Measurements from ENCODE around the gene RAB11FIP4.
A peak's percentile ranks its signal among the peaks of the same experiment; 100 is the strongest.

RAB11FIP4 gene

GRCh38 chr17:31388770-31389656 is 2.5 kb upstream of the RAB11FIP4 start:
- FAIRE-seq (no peak), DNase-seq (ENCODE audit: insufficient read length) (peak; percentile 70)
- TF ChIP-seq TAF1 (IDR thresholded peaks at IDR 0.05; ENCODE audit: borderline replicate concordance, low read depth, low read length) (no peak), POLR2A (IDR thresholded peaks at IDR 0.05; ENCODE audit: low read depth, low read length) (no peak), POLR2AphosphoS5 (IDR thresholded peaks at IDR 0.05; ENCODE audit: low read depth, low read length) (no peak)

- TF ChIP-seq POLR2A (IDR thresholded peaks at IDR 0.05; ENCODE audit: low read depth, low read length) (no peak), TAF1 (IDR thresholded peaks at IDR 0.05; ENCODE audit: borderline replicate concordance, low read depth, low read length) (no peak), POLR2AphosphoS5 (IDR thresholded peaks at IDR 0.05; ENCODE audit: low read depth, low read length) (no peak)
- no peak for FAIRE-seq
- DNase-seq (ENCODE audit: insufficient read length) = no peak
These were observed 1.7 kb upstream of the RAB11FIP4 start for GRCh38 chr17:31389657-31390381.

GRCh38 chr17:31390426-31390747 is 1.1 kb upstream of the RAB11FIP4 start:
- DNase-seq (ENCODE audit: insufficient read length) = no peak
- TF ChIP-seq POLR2AphosphoS5 (IDR thresholded peaks at IDR 0.05; ENCODE audit: low read depth, low read length) (no peak), TAF1 (IDR thresholded peaks at IDR 0.05; ENCODE audit: borderline replicate concordance, low read depth, low read length) (no peak), POLR2A (IDR thresholded peaks at IDR 0.05; ENCODE audit: low read depth, low read length) (no peak)
- no peak for FAIRE-seq

- FAIRE-seq (no peak), DNase-seq (ENCODE audit: insufficient read length) (no peak)
- TF ChIP-seq POLR2A (IDR thresholded peaks at IDR 0.05; ENCODE audit: low read depth, low read length) = no peak
- TF ChIP-seq POLR2AphosphoS5 (IDR thresholded peaks at IDR 0.05; ENCODE audit: low read depth, low read length) = no peak
- TF ChIP-seq TAF1 (IDR thresholded peaks at IDR 0.05; ENCODE audit: borderline replicate concordance, low read depth, low read length) = no peak
These were observed 553 bp upstream of the RAB11FIP4 start for GRCh38 chr17:31390748-31391495.

GRCh38 chr17:31392002-31392855 is 754 bp downstream of the RAB11FIP4 start:
- DNase-seq (ENCODE audit: insufficient read length) (no peak), FAIRE-seq (no peak)
- no peak for TF ChIP-seq POLR2A (IDR thresholded peaks at IDR 0.05; ENCODE audit: low read depth, low read length)
- no peak for TF ChIP-seq TAF1 (IDR thresholded peaks at IDR 0.05; ENCODE audit: borderline replicate concordance, low read depth, low read length)
- no peak for TF ChIP-seq POLR2AphosphoS5 (IDR thresholded peaks at IDR 0.05; ENCODE audit: low read depth, low read length)

- FAIRE-seq (no peak), DNase-seq (ENCODE audit: insufficient read length) (no peak)
- TF ChIP-seq POLR2A (IDR thresholded peaks at IDR 0.05; ENCODE audit: low read depth, low read length) = no peak
- no peak for TF ChIP-seq POLR2AphosphoS5 (IDR thresholded peaks at IDR 0.05; ENCODE audit: low read depth, low read length)
- TF ChIP-seq TAF1 (IDR thresholded peaks at IDR 0.05; ENCODE audit: borderline replicate concordance, low read depth, low read length) = no peak
These were observed 1.6 kb downstream of the RAB11FIP4 start for GRCh38 chr17:31392856-31393748.

- DNase-seq (ENCODE audit: insufficient read length) (no peak), FAIRE-seq (no peak)
- TF ChIP-seq TAF1 (IDR thresholded peaks at IDR 0.05; ENCODE audit: borderline replicate concordance, low read depth, low read length) = no peak
- no peak for TF ChIP-seq POLR2A (IDR thresholded peaks at IDR 0.05; ENCODE audit: low read depth, low read length)
- no peak for TF ChIP-seq POLR2AphosphoS5 (IDR thresholded peaks at IDR 0.05; ENCODE audit: low read depth, low read length)
These were observed 2.3 kb downstream of the RAB11FIP4 start for GRCh38 chr17:31393749-31394146.

- FAIRE-seq = no peak
- no peak for DNase-seq (ENCODE audit: insufficient read length)
These were observed 3.1 kb downstream of the RAB11FIP4 start for GRCh38 chr17:31394544-31394943.

GRCh38 chr17:31397256-31397939 is 5.9 kb downstream of the RAB11FIP4 start:
- no peak for DNase-seq (ENCODE audit: insufficient read length)
- TF ChIP-seq POLR2A (IDR thresholded peaks at IDR 0.05; ENCODE audit: low read depth, low read length) = no peak
- no peak for TF ChIP-seq TAF1 (IDR thresholded peaks at IDR 0.05; ENCODE audit: borderline replicate concordance, low read depth, low read length)
- no peak for TF ChIP-seq POLR2AphosphoS5 (IDR thresholded peaks at IDR 0.05; ENCODE audit: low read depth, low read length)
- FAIRE-seq = no peak

More at GRCh38 chr17:31394544-31394943, 3.1 kb downstream of the RAB11FIP4 start:
- no peak for TF ChIP-seq POLR2A (IDR thresholded peaks at IDR 0.05; ENCODE audit: low read depth, low read length)
- no peak for TF ChIP-seq TAF1 (IDR thresholded peaks at IDR 0.05; ENCODE audit: borderline replicate concordance, low read depth, low read length)
- no peak for TF ChIP-seq POLR2AphosphoS5 (IDR thresholded peaks at IDR 0.05; ENCODE audit: low read depth, low read length)
